ENCODE data around the gene SLC39A11. TPM values are rescaled to one million over a fixed set of nuclear protein-coding genes. Genes with fewer than 3 reads are reported as not detected.

The SLC39A11 gene
- polyA plus RNA-seq, 1 of the 3 experiments (the other 2 are of a cell fraction) = 23.5 TPM

DNA sequence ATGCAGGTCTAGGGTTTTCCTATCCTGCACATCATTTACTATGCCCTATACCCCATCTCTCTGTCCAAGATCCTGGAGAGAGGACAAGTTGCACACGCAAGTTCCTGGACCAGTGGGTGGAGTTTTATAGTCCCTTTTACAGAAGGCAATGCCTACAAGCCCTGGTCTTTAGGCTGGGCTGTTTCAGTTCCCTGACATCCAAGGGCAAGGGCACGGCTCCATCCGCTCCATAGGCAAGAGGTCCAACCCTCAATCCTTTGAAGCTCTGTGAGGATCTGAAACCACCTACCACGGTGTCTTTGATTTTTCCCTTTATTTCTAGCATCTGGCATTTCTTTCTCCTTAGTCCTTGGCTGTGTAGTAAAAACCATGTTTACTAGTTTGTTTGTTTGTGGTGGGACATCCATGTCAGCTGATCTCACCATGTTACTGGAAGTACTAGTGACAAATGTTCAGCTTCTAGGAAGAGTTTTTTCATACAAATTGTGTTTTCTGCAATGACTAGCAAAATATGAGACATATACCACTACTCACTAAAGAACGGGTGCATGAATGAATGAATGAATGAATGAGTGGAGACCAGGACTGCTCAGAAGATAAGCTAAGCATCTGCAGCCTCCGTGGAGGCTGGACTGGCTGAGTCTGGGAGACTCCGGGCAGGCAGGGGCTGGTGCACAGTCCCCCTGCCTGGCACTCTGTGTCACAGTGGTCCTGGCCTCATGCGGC is 359.4 kb downstream of the SLC39A11 start (continued):
- TF ChIP-seq, protein P1, sequence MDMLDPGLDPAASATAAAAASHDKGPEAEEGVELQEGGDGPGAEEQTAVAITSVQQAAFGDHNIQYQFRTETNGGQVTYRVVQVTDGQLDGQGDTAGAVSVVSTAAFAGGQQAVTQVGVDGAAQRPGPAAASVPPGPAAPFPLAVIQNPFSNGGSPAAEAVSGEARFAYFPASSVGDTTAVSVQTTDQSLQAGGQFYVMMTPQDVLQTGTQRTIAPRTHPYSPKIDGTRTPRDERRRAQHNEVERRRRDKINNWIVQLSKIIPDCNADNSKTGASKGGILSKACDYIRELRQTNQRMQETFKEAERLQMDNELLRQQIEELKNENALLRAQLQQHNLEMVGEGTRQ (IDR thresholded peaks at IDR 0.05; ENCODE audit: borderline replicate concordance, low read depth, low read length) = no peak
- TF ChIP-seq, protein P2, sequence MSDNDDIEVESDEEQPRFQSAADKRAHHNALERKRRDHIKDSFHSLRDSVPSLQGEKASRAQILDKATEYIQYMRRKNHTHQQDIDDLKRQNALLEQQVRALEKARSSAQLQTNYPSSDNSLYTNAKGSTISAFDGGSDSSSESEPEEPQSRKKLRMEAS (IDR thresholded peaks at IDR 0.05; ENCODE audit: low read depth) = no peak

DNA sequence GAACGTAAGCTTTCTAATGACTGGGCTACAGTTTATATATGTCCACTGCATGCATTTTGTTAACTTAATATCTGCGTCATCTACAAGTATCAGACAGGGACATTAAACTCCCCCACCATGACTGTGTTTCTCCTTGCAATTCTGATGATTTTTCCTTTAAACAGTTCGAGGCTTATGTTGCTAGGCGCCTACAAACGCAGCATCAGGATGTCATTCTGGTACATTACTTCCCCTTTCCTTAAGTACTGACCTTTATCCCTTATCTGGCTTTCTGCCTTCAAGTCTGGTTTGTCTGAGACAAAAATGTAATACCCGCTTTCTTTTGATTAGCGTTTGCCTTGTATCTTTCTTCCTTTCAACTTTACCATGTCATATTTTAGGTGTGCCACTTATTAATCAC is 362.4 kb downstream of the SLC39A11 start:
- H3K4me3 ChIP-seq (ENCODE audit: low read depth in 2 of 2, low read length in 1 of 2) = no peak overlapping the region
- 85% methylated on average over 7 of the region's 7 CpGs for WGBS (ENCODE audit: low lambda C conversion rate)
- ChIA-PET POLR2A (no interaction called here), CTCF (interaction anchor here (6.4 to 9.1 kb wide), 5 partner anchors 172 to 525 kb away, joined by 69 to 501 read pairs (median 114); partner anchors contain the start of gene COG1)
- no peaks in the 10 kb centered on the region for H3K4me1 ChIP-seq (ENCODE audit: control insufficient read depth in 1 of 2, insufficient read depth in 2 of 2, low read depth in 1 of 2, low read length in 1 of 2)
- H3K79me2 ChIP-seq (ENCODE audit: insufficient read depth) = no peaks in the 10 kb centered on the region
- no peak overlapping the region for H3K4me2 ChIP-seq
- no peaks in the 10 kb centered on the region for H3K9me2 ChIP-seq
- H3K27ac ChIP-seq (ENCODE audit: low read depth in 2 of 2, low read length in 1 of 2) = no peak overlapping the region
- no peaks in the 10 kb centered on the region for H4K20me1 ChIP-seq (ENCODE audit: insufficient read depth)
- no peak for DNase-seq
- H3F3A ChIP-seq (replicated peaks; ENCODE audit: insufficient read depth) = no peaks in the 10 kb centered on the region
- H3K27me3 ChIP-seq (ENCODE audit: insufficient read depth) = no peaks in the 10 kb centered on the region
- H3K9me3 ChIP-seq = no peaks in the 10 kb centered on the region
- TF ChIP-seq, protein P3, sequence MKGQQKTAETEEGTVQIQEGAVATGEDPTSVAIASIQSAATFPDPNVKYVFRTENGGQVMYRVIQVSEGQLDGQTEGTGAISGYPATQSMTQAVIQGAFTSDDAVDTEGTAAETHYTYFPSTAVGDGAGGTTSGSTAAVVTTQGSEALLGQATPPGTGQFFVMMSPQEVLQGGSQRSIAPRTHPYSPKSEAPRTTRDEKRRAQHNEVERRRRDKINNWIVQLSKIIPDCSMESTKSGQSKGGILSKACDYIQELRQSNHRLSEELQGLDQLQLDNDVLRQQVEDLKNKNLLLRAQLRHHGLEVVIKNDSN (IDR thresholded peaks at IDR 0.05; ENCODE audit: borderline replicate concordance, low read depth) = no peak
- no peak overlapping the region for H2AFZ ChIP-seq (ENCODE audit: low read depth)
- no peaks in the 10 kb centered on the region for H3K36me3 ChIP-seq (replicated peaks in 1 of 2; ENCODE audit: control insufficient read depth in 1 of 2, insufficient read depth in 2 of 2, low read length in 1 of 2)
- H3K9ac ChIP-seq = no peak overlapping the region

DNA sequence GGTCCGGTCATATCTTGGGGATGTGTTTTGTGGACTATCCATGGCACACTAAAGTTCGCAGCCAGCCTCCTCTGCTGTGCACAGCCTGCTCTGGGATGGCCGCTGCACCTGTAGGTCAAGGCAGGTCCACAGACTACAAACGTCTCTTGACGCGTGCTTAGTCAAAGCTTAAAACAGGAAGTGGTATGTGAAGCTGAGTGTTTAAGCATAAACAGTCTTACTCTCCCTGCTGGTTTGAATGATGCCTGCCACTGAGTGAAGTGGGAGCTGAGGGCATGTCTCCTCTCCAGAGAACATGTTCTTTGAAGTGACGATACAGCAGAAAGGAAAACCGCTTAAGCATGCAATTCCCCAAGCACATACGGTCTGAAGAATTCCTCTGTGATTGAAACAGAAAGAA is 365.6 kb downstream of the SLC39A11 start:
- Histone ChIP-seq H3K4me1 (ENCODE audit: control insufficient read depth in 1 of 2, insufficient read depth in 2 of 2, low read depth in 1 of 2, low read length in 1 of 2) (no peaks in the 10 kb centered on the region), H3K27ac (ENCODE audit: low read depth in 2 of 2, low read length in 1 of 2) (no peak overlapping the region), H3K9me3 (no peaks in the 10 kb centered on the region), H3K79me2 (ENCODE audit: insufficient read depth) (no peaks in the 10 kb centered on the region), H3K9ac (no peak overlapping the region), H3K9me2 (no peaks in the 10 kb centered on the region), H3K4me3 (ENCODE audit: low read depth in 2 of 2, low read length in 1 of 2) (no peak overlapping the region), H3K4me2 (no peak overlapping the region), H3K27me3 (ENCODE audit: insufficient read depth) (no peaks in the 10 kb centered on the region), H3K36me3 (replicated peaks in 1 of 2; ENCODE audit: control insufficient read depth in 1 of 2, insufficient read depth in 2 of 2, low read length in 1 of 2) (no peaks in the 10 kb centered on the region), H2AFZ (ENCODE audit: low read depth) (no peak overlapping the region), H4K20me1 (ENCODE audit: insufficient read depth) (no peaks in the 10 kb centered on the region), H3F3A (replicated peaks; ENCODE audit: insufficient read depth) (no peaks in the 10 kb centered on the region)
- WGBS (ENCODE audit: low lambda C conversion rate) = 85% methylated on average over 9 of the region's 9 CpGs
- TF ChIP-seq, protein P4, sequence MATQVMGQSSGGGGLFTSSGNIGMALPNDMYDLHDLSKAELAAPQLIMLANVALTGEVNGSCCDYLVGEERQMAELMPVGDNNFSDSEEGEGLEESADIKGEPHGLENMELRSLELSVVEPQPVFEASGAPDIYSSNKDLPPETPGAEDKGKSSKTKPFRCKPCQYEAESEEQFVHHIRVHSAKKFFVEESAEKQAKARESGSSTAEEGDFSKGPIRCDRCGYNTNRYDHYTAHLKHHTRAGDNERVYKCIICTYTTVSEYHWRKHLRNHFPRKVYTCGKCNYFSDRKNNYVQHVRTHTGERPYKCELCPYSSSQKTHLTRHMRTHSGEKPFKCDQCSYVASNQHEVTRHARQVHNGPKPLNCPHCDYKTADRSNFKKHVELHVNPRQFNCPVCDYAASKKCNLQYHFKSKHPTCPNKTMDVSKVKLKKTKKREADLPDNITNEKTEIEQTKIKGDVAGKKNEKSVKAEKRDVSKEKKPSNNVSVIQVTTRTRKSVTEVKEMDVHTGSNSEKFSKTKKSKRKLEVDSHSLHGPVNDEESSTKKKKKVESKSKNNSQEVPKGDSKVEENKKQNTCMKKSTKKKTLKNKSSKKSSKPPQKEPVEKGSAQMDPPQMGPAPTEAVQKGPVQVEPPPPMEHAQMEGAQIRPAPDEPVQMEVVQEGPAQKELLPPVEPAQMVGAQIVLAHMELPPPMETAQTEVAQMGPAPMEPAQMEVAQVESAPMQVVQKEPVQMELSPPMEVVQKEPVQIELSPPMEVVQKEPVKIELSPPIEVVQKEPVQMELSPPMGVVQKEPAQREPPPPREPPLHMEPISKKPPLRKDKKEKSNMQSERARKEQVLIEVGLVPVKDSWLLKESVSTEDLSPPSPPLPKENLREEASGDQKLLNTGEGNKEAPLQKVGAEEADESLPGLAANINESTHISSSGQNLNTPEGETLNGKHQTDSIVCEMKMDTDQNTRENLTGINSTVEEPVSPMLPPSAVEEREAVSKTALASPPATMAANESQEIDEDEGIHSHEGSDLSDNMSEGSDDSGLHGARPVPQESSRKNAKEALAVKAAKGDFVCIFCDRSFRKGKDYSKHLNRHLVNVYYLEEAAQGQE (IDR thresholded peaks at IDR 0.05; ENCODE audit: low read depth, low read length) = no peak
- TF ChIP-seq, protein P5, sequence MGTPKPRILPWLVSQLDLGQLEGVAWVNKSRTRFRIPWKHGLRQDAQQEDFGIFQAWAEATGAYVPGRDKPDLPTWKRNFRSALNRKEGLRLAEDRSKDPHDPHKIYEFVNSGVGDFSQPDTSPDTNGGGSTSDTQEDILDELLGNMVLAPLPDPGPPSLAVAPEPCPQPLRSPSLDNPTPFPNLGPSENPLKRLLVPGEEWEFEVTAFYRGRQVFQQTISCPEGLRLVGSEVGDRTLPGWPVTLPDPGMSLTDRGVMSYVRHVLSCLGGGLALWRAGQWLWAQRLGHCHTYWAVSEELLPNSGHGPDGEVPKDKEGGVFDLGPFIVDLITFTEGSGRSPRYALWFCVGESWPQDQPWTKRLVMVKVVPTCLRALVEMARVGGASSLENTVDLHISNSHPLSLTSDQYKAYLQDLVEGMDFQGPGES (IDR thresholded peaks at IDR 0.05; ENCODE audit: low read depth, low read length) = no peak
- no peak for TF ChIP-seq TCF12 (IDR thresholded peaks at IDR 0.05)
- CTCF ChIA-PET = interaction anchor here (0.6 to 9.1 kb wide), 86 partner anchors 8 to 796 kb away, joined by 3 to 501 read pairs (median 4); partner anchors contain the start of genes COG1, CPSF4L, SLC39A11 and SSTR2
- no peak for DNase-seq
- POLR2A ChIA-PET = interaction anchor here (1.6 to 1.8 kb wide), 2 partner anchors 259 to 463 kb away, joined by 3 to 9 read pairs; no protein-coding TSS in a partner anchor
